ENCODE data around the gene ELK4.
"Not testable (repeated sequence)": the region's sequence is repeated elsewhere in the genome, so short reads cannot be mapped to it uniquely, and the experiment has no call there.

The ELK4 gene

DNA sequence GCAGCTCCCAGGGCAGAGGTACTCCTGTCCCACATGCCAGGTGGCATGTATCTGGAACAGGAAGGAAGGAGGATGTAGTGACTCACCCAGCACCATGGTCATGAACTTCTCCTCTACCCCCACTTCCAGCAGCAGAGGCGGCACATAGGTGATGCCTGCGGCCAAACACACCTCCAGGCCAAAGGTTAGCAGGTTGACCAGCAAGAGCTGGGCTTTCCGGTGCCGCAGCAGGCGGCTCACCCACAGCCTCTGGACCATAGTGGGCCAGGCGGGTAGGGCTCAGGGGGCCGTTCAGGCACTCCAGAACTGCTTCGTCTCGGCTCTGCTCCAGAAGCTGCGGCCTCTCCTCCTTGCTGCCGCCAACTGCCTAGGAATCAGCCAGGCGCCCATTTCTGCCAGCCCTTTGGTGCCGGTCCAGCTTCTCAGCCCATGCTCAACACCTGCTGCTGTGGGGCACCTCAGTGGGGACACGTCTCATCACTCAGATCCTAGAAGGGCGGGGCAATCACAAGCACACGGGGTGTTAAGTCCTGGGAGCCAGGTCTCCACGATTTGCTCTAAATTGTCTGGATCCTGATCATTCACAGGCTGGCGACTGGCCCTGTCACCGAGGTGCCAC, 32.7 kb upstream of the ELK4 start:
- DNase-seq, result no peak

DNA sequence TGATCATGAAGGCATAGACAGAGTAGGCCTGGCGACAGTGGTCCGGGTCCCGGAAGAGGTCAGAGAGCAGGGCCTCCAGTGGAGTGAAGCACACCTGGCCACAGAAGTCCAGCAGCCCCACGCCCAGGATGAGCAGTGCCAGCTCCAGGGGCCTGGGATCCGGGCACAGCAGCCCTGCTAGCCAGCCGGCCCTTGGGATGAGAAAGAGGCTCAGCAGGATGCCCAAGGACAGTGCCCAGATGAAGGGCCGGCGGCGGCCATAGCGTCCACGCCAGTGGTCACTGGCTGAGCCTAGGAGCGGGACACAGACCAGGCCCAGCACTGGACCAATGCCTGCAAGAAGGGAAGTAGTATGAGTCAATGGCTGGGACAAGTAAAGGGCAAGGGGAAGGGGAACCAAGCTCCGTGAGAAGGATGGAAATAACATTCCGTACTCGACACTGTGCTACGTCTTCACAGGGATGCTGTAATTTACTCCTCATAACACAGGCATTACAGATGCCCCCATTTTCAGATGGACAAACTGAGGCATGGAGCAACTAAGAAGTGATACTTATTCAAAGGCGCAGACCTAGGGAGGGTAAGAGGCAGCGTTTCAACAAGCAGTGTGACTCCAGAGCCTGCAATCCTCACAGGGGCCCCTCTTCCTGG, 31.6 kb upstream of the ELK4 start:
- DNase-seq, result no peak

DNA sequence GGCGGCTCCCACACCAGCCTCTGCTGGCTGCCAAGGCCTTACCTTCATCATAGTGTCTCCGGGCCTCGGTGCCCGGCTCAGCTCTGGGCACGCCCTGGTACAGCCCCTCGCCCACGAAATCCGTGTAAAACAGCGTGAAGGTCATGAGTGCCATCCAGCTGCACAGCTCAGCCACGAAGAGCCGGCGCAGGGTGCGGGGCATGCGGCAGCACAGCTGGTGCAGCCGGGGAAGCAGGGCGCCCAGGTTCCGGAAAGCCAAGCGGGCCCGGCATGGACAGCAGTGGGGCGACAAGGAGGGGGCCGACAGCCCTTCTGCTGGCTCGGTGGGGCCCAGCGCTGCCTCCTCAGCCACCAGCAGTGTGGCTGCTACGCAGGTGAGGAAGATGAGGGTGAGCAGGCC, 31.0 kb upstream of the ELK4 start:
- DNase-seq, result no peak

DNA sequence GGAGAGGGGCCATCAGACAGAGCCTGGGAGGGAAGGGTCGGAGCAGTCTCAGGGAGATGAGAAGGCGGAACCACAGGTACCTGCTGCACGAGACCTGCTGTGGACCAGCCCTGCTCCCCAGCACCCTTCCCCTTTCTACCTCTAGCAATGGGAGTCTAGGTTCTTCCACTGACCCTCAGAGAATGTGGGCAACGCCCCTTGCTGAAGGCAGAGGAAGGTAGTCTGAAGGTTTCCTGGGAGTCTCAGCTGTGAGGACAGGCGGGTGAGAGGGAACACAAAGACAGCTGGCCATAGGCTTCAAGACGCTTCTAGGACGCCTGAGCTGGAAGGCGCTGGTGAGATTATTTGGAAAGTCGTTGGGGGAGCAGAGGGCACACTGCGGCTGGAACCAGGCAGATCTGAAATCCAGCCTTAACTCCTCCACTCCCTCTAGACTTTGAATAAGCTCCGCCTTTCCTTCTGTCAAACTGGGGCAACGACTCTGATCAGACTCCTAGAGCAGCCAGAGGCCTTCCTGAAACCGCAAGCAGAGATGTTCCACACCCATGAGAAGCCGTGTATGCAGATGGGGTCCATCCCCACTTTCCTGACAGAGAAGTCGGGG, 30.4 kb upstream of the ELK4 start:
- peak in 1 of 2 experiments; percentile 20 for DNase-seq

DNA sequence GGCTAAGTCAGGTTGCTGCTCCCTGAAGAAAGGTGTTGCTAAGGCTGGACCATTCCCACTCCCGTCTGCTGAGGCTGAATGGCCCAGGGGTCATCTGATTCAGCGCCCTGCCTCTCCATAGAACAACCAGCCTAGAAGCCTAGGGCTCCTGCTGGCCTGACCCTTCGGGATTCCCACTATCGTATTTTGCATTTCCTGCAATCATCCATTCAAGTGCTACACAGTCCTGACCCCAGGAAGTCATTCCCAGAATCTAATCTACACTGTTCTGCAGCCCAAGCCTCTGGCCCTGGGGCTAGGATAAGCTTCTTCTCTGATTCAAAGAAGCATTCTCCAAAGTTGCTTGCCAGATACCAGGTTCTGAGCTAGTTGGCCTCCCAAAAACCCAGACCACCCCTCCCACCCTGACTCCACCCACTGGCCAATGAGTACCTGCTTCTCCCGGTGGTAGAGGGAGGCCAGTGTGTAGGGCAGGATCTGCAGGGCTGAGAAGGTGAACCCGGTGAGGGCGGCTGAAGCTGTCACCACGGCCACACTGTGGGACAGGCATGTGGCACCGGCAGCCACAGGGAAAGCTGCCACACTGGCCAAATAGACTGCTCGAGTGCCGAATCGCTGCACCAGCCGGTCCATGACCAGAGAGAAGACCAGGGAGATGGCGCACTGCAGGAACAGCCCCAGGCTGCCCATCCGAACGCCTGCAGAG, 29.8 kb upstream of the ELK4 start:
- no peak for DNase-seq

DNA sequence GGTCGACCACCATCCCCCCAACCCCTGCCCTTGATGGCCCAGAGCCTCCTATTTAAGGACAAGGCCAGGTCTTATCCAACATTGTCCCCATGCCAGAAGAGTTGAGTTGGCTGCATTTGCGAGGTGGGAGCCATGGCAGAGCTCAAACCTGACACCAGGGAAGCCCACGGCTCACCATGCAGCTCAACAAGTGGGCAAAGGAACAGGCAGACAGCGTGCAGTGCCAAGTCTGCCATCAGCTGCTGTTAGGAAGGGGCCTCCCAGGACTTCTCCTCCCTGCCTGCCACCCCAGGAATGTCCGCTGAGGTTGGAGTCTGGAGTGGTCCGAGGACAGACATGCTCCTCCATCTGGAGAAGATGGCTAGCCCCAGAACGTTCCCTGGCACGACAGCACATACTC, 28.6 kb upstream of the ELK4 start:
- no peak for DNase-seq

DNA sequence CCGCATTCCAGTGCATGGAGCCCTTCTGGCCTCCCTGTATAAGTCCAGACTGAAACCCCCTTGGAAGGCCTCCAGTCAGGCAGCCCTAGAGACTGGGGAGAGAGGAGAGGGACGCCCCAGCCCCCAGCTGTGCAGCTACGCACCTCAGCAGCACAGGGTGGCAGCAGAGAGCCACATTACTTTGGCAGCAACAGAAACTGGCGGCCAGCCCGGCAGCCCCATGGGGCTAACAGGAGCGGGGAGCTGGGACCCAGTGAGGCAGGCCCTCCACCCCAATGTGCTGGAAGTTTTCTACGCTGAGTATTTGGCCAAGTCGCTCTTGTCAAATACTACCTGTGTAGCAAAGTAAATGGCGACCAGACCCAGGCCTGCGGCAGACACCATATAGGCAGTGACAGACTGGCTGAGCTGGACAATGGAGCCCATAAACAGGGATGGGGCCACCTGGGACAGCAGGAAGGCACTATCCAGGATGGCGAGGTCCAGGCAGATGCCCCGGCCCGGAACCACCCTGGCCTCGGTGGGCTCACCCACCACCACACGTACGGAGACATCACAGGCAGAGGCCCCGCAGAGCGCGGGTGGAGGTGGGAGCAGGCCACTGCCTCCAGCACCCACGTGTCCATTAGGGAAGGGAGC, 27.3 kb upstream of the ELK4 start:
- DNase-seq, result peak in 1 of 2 experiments; percentile 21

DNA sequence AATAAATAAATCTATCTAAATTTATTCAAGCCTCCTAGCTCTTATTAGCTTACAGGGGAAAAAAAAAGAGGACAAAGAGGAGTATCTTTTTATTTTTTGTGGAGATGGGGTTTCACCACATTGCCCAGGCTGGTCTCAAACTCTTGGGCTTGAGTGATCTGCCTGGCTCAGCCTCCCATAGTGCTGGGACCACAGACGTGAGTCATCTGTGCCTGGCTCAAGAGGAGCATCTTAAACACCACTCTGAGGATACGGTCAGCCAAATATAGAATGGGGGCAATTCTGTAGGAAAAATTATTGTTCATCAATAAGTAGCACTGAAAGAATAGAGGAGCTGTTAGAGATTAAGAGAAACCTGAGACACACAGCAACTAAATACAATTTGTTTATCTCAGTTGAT, 24.4 kb upstream of the ELK4 start:
- no peak for DNase-seq

DNA sequence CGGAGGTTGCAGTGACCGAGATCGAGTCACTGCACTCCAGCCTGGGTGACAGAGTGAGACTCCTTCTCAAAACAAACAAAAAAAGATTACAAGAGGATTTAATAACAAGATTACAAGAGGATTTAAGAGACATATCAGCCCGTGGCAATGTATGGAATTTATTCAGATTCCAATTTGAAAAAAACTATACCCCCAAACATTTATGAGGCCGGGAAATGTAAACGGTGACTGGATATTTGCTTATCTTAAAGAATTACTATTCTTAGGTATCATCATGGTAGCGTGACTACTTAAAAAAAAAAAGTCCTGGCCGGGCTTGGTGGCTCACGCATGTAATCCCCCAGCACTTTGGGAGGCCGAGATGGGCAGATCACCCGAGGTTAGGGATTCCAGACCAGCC, 21.2 kb upstream of the ELK4 start:
- no peak for DNase-seq

DNA sequence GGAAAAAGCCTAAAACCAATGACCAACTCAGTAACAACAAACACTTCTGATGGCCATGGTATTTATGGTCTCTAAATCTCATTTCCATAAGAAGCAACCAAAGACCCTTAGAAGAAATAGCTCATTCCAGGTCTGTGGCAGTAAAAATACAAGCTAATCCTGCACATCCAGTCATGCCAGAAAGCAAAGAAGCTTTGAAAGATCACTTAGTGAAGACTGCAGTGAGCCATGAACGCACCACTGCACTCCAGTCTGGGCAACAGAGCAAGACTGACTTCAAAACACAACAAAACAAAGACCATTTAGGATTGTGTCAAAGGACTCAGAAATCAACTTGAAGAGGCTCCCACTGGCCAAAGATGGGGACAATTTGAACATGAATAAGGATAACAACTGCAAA, 18.4 kb upstream of the ELK4 start:
- DNase-seq, result no peak

DNA sequence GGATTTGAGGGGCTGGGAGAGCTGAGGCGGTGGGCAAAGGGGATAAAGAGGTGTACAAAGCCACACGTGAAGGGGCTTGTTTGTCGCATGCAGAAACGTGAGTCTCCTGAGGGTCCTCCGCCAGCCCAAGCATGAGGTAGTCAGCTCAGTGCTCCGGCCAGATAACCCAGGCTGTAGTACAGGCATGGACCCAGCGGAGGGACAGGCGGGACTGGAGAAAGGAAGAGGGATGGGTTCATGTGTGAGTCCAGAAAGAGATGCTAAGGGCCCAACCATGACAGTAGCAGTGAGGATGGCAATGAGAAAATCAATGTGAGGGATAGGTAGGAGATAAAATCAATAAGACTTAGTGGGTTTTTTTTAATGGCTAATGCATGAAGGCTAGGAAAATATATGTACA, 13.7 kb upstream of the ELK4 start:
- DNase-seq, result no peak

DNA sequence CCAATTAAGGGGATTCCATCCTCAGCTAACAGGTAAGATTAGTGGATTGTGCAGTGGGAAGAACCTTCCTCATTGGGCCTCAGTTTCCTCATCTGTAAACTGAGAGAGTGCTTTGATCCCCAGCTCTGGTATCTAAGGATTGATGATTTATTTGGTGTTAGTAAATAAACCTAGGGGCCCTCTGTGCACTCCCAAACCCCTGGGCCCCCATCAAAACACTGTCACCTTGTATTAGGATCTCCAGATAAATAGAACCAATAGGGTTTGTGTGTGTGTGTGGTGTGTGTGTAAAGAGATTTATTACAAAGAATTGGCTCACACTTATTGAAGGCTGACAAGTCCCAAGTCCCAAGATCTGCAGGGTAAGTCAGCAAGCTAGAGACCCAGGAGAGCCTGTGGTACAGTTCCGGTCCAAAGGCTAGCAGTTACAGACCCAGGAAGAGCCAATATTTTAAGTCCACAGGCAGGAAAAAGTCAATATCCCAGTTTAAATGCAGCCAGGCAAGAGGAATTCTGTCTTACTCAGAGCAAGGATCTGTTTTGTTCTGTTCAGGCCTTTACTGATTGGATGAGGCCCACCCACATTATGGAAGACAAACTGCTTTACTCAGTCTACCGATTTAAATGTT, 11.0 kb upstream of the ELK4 start:
- no peak for DNase-seq

DNA sequence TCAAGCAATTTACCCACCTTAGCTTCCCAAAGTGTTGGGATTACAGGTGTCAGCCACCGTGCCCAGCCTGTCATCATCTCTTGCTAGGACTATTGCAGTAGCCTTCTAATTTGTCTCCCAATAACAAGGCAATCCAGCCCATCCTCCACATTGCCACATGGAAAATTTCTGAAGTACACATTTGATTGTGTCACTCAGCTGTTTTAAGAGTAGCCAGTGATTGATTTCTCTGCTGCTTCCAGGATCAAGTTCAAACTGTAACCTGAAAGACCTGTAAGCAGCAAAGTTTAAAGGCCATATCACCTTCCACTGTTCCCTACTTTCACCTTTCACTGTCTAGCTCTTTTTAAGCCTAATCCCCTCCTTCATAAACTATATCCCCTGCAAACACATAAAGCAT, 7.8 kb upstream of the ELK4 start:
- no peak for DNase-seq

DNA sequence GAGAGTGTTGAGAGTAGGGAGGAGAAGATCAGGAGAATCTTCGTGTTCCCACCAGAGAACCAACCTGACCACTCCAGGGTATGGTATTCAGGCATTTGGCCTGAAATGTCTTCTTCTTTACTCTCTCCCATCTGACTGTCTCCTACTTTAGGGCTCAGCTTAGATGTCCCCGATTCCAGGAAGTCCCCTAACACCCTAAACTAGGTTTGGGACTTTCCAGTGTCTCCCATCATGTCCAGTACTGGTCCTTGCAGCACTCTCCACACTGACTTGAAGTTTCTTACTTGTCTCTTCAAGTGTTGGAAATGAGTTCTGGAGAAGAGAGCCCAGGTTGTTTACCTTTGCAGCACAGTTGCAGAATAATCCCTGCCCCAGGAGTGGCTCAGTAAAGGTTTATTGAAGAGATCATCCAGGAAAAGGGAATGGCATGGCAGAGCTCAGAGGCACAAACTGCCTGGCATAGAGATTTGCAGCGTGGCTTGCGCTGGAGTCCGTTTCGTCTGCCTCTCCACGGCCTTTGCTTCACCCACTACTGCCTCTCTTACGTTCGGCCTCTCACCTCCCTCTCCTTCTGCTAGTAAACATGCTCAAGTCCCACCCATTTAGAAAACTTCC, 6.2 kb upstream of the ELK4 start:
- no peak for DNase-seq

DNA sequence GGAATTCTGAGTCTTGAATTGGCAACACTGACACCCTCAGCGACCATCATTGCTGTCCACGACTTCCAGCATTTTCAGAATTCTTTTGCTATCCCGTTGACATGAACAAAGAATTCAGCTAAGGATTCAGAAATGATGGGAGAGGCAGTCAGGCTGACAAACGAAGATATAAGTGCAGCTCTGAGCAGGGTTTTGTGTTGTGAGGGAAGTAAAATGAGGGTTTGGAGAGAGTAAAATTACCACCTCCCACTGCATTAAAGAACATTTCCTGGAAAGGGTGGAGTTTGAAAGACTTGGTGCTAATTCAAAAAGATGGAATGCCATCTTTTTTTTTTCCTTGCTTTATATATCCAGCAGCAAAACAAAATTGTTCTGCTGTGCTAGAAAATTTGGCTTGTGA, 4.9 kb upstream of the ELK4 start:
- no peak for DNase-seq

DNA sequence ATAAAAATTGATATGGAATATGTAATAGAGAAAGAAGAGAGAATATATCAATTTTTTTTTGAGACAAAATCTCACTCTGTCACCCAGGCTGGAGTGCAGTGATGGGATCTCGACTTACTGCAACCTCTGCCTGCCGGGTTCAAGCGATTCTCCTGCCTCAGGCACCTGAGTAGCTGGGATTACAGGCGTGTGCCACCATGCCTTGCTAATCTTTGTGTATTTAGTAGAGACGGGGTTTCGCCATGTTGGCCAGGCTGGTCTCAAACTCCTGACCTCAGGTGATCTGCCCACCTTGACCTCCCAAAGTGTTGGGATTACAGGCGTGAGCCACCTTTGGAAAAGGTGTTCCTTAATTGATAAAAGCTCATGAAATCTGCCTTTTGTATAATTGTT, 4.3 kb upstream of the ELK4 start:
- DNase-seq, result not testable (repeated sequence)

DNA sequence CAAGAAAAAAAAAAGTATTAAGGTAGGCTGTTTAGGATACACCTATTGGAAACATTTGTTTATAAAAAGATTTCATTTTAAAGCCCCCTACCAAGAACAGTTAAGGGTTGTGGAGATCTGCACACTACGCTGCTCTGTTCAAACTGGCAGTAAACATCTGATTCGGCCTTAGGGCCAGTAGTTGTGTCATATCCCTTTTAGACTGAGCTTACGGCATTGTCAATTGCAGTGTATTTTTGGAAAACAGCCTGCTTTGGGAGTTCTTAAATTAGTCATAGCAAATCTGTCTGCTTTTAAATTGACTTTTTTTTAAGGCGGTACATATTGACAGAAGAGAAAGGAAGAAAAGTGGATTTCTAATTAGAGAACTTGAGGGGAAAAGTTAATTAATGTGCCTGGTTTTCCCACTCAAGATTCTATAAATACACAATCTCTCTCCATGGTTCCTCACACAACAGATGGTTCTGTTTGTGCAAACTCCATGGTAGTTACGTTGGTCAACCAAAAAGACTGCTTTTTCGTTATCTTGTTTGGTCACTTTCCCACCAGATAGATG, 1.7 kb upstream of the ELK4 start:
- peak in 1 of 2 experiments; percentile 53 for DNase-seq

DNA sequence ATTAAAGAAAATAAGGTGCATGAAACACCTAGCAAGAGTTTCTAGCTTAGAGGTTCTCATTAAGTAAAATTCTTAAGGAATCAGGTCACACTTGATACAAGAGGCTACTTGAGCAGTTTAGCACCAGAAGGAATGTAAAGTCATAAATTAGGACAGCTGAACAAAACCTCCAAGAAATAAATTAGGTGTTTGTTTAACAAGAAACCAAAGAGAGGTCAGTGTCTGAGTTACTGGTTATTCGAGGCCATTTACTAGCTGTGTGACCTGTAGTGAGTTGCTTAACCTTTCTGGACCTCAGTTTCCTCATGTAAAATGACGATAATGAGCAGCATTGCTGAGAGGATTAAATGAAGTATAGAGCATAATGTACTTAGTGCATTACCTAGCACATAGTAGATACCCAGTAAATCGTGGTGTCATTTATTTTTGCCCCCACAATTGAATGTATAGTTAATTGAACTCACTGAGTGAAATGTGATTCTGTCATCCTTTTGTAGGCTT, 908 bp upstream of the ELK4 start:
- no peak for DNase-seq

DNA sequence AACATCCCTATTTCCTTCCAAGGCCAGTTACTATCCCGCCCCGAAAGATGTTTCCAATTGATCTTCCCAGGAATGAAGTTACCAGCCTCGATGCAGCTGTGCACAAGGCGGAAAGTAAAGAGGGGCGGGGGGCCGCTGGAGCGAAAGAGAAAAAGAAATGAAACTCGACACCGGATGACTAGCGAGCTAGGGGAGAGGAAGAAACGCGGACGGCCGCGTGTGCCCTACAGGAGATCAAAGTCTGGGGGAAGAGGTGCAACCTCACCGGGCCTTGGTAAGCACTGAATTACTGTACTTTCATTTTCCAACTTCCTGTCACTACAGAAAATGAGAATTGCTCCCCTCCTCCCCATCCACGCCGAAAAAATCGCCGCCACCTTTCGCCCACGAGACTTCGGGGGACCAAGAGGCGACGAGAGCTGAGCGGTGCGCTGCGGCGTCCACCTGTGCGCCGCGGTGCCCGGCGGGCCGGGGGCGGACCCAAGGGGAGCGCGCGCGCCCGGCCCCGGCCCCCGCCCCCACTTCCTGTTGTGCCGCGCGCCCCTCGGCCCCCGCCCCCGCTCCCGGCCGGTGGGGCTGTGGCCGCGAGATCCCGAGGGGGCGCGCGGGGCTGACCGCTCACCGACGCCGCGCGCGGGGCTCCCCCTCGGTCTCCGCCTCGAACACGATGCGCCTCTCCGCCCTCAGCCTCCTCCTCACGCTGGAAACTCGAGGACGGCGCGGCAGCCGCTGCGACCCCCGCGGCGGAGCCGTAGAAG, 622 bp downstream of the ELK4 start:
- DNase-seq, result no peak

DNA sequence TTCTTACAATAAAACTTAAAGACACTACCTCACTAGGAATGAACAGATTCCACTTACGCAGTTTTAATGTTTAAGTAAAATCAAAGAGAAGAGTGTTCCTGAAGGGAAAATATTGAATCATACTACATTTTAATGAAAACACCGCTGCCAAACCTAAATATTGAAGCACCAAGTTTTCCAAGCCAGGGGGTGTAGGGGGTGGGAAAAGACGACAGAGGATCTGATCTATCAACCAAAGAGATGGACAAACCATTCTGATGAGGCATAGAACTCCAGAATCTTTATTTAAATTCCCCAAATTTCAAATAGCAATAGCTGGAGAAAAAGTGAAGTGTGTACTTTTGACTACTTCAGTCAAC, 1.2 kb downstream of the ELK4 start:
- no peak for DNase-seq

DNA sequence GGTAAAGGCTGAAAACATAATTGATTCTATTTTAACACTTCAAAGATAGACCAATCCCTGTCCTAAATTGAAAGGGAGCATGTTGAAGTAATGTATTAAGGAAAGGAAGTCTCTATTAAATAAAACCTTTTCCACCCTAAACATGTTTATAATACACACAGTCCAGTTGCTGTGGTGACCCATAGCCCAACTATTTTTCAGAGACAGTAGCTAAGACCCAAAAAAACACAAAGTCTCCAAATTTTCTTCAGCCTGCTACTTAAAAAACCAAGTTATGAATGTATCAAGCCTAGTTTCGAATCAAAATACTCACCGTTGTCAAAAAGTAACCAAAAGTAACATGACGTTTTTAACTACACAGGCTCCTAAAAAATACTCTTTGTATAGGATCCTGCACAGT, 1.6 kb downstream of the ELK4 start:
- DNase-seq, result no peak

All from cerebellar nuclear complex (tissue), 1 donor.